Colonic mucosa (tissue), 4 donors: ENCODE measurements around the gene KIF5B. TPM values are rescaled to one million over a fixed set of nuclear protein-coding genes. Genes with fewer than 3 reads are reported as not detected.
"Not testable (repeated sequence)": the region's sequence is repeated elsewhere in the genome, so short reads cannot be mapped to it uniquely, and the experiment has no call there.

Experiments
- DNase-seq: peaks from one replicate; pipeline ENCODE4 v3.0.0-alpha.2; 2020
- H3K27ac ChIP-seq: fragments of 200-600 bp; one replicate; pipeline ENCODE4 v1.8.0; 2021
- H3K27me3 ChIP-seq: fragments of 200-600 bp; one replicate; pipeline ENCODE4 v1.8.0; 2021
- H3K36me3 ChIP-seq: fragments of 200-600 bp; one replicate; pipeline ENCODE4 v1.8.0; 2021
- H3K4me1 ChIP-seq: fragments of 200-600 bp; one replicate; pipeline ENCODE4 v1.8.0; 2021; ENCODE audit warnings: mild to moderate bottlenecking
- H3K4me3 ChIP-seq: fragments of 200-600 bp; one replicate; pipeline ENCODE4 v1.8.0; 2021
- H3K9ac ChIP-seq, 2 donors: one replicate each; pipeline ENCODE4 v1.7.0; 2013; ENCODE audit warnings: control low read depth in 2 of 2, low read depth in 2 of 2, low read length in 2 of 2
- H3K9me3 ChIP-seq: fragments of 200-600 bp; one replicate; pipeline ENCODE4 v1.8.0; 2021
- CTCF ChIP-seq: fragments of 200-600 bp; IDR thresholded peaks from one replicate; pipeline ENCODE4 v1.8.0; 2022; ENCODE audit warnings: antibody characterized with exemption, mild to moderate bottlenecking
- intact Hi-C: fragments of 100-400 bp; cut with DNase I; formaldehyde crosslinking; loops from one replicate; pipeline ENCODE4 v1.14.1; 2022
- total RNA-seq, 2 donors: library from RNA; stranded (reverse); fragmentation: NEBNext Ultra II Directional in 1 of 2; extraction: Animal tissue kit (Norgen Biotek cat#: 25700) in 1 of 2; gene quantifications; one replicate each; pipeline ENCODE4 v1.2.1, GENCODE V29; 2021
- donor health status: healthy.
- donor health status: DM: no; HTN: no; CAD: no.
- donor health status: DM: no; HTN: no; CAD: no.

Gene KIF5B
- total RNA-seq, 2 donors from 2014 or later = 119 to 153 TPM

- no peak for TF ChIP-seq CTCF
- intact Hi-C loops = loop anchor here (10.0 kb wide), 1 partner anchor 138 kb away; no protein-coding TSS in a partner anchor
These were observed 779 bp upstream of the KIF5B start for GRCh38 chr10:32057036-32057372.

GRCh38 chr10:32055478-32056135 is 618 bp downstream of the KIF5B start:
- intact Hi-C loops = loop anchor here (10.0 kb wide), 1 partner anchor 139 kb away; no protein-coding TSS in a partner anchor
- no peaks in the 10 kb centered on the region for H3K4me1 ChIP-seq
- peak overlapping the region; percentile 99 for H3K27ac ChIP-seq
- DNase-seq = peak; percentile 80
- peak overlapping the region; percentile 91 to 96 for H3K9ac ChIP-seq
- H3K4me3 ChIP-seq = peak overlapping the region; percentile 91
- no peaks in the 10 kb centered on the region for H3K36me3 ChIP-seq
- H3K27me3 ChIP-seq = no peaks in the 10 kb centered on the region
- H3K9me3 ChIP-seq = no peaks in the 10 kb centered on the region
- TF ChIP-seq CTCF = no peak

More at GRCh38 chr10:32057036-32057372, 779 bp upstream of the KIF5B start:
- no peaks in the 10 kb centered on the region for H3K9me3 ChIP-seq
- H3K4me1 ChIP-seq = no peaks in the 10 kb centered on the region
- no peak for DNase-seq
- peak overlapping the region; percentile 99 for H3K27ac ChIP-seq
- H3K4me3 ChIP-seq = peak overlapping the region; percentile 91
- H3K36me3 ChIP-seq = no peaks in the 10 kb centered on the region
- H3K27me3 ChIP-seq = no peaks in the 10 kb centered on the region
- peak overlapping the region; percentile 91 to 96 for H3K9ac ChIP-seq

- Histone ChIP-seq H3K4me3 (peak overlapping the region; percentile 91), H3K9me3 (no peaks in the 10 kb centered on the region), H3K9ac (peak overlapping the region in 1 of 2 donors; percentile 91), H3K27me3 (no peaks in the 10 kb centered on the region), H3K27ac (peak overlapping the region; percentile 99), H3K36me3 (no peaks in the 10 kb centered on the region), H3K4me1 (no peaks in the 10 kb centered on the region)
- intact Hi-C loops = loop anchor here (10.0 kb wide), 1 partner anchor 141 kb away; no protein-coding TSS in a partner anchor
- peak; percentile 42 for DNase-seq
- no peak for TF ChIP-seq CTCF
These were observed 2.1 kb downstream of the KIF5B start for GRCh38 chr10:32054094-32054493.

- H3K27me3 ChIP-seq, H3K9me3 ChIP-seq, H3K36me3 ChIP-seq, H3K4me1 ChIP-seq, H3K27ac ChIP-seq, H3K9ac ChIP-seq, H3K4me3 ChIP-seq, DNase-seq: not testable (repeated sequence)
- intact Hi-C loops = loop anchor here (10.0 kb wide), 1 partner anchor 141 kb away; no protein-coding TSS in a partner anchor
These were observed 2.8 kb downstream of the KIF5B start for GRCh38 chr10:32053392-32053791.

GRCh38 chr10:32051926-32052325 is 4.3 kb downstream of the KIF5B start:
- no peak for TF ChIP-seq CTCF
- DNase-seq = no peak
- Histone ChIP-seq H3K27me3 (no peaks in the 10 kb centered on the region), H3K9ac (no peak overlapping the region), H3K9me3 (no peaks in the 10 kb centered on the region), H3K36me3 (no peaks in the 10 kb centered on the region), H3K4me3 (no peak overlapping the region), H3K27ac (no peak overlapping the region), H3K4me1 (no peaks in the 10 kb centered on the region)
- intact Hi-C loops = loop anchor here (10.0 kb wide), 1 partner anchor 143 kb away; no protein-coding TSS in a partner anchor

- H3K36me3 ChIP-seq = no peaks in the 10 kb centered on the region
- H3K27me3 ChIP-seq = no peaks in the 10 kb centered on the region
- H3K4me1 ChIP-seq = no peaks in the 10 kb centered on the region
- no peak for TF ChIP-seq CTCF
- no peak for DNase-seq
- H3K27ac ChIP-seq = no peak overlapping the region
- no peak overlapping the region for H3K4me3 ChIP-seq
- H3K9ac ChIP-seq = no peak overlapping the region
- no peaks in the 10 kb centered on the region for H3K9me3 ChIP-seq
- intact Hi-C loops = loop anchor here (10.0 kb wide), 1 partner anchor 145 kb away; no protein-coding TSS in a partner anchor
These were observed 6.0 kb downstream of the KIF5B start for GRCh38 chr10:32050177-32050576.
